ENCODE data around the gene FGF21.
"Not testable (repeated sequence)": the region's sequence is repeated elsewhere in the genome, so short reads cannot be mapped to it uniquely, and the experiment has no call there.

Gene FGF21

GRCh38 chr19:48755084-48755641, at the start of gene FGF21:
FGF21 (plus strand) TSS chr19:48755524; CDS start chr19:48756237, 713 bp downstream.
- H3K4me1 Mint-ChIP-seq (ENCODE audit: low read depth), result peaks cover 27% of the 10 kb centered on the region
- H3K27me3 Mint-ChIP-seq, result peaks cover 75% of the 10 kb centered on the region
- no peaks in the 10 kb centered on the region for H3K9me3 Mint-ChIP-seq
- H3K36me3 Mint-ChIP-seq (ENCODE audit: low read depth), result no peaks in the 10 kb centered on the region
- peak within 1 kb of the TSS; percentile 26 for H3K27ac Mint-ChIP-seq
- no peak within 1 kb of the TSS for H3K4me3 Mint-ChIP-seq
- intact Hi-C loops (cut with micrococcal nuclease), result no loop called here

DNA sequence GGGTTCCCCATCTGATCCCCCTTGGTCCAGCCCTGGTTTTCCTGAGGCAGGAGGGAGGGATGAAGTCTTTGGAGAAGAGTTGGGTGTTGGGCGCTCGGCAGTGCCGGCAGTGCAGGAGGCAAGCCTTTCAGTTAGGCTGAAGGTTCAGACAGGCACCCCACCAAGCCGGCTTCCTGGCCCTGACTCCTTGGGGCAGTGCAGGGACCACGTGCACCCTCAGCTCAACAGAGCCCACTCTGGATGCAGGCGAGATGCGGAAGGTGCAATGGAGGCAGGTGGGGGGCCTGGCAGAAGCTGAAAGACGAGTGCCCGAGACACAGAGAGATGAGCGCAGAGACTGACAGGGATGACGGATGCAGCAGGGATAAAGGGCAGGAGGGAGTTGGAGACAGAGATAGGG, 46.9 kb upstream of the FGF21 start:
- intact Hi-C loops (cut with micrococcal nuclease), result no loop called here
- peaks cover 5% of the 10 kb centered on the region for H3K4me1 Mint-ChIP-seq (ENCODE audit: low read depth)
- no peak overlapping the region for H3K27ac Mint-ChIP-seq
- no peaks in the 10 kb centered on the region for H3K9me3 Mint-ChIP-seq
- peaks cover 3% of the 10 kb centered on the region for H3K27me3 Mint-ChIP-seq
- H3K4me3 Mint-ChIP-seq, result no peak overlapping the region
- no peaks in the 10 kb centered on the region for H3K36me3 Mint-ChIP-seq (ENCODE audit: low read depth)

GRCh38 chr19:48711106-48711662, 44.1 kb upstream of the FGF21 start:
- H3K4me1 Mint-ChIP-seq (ENCODE audit: low read depth), result peaks cover 21% of the 10 kb centered on the region
- H3K4me3 Mint-ChIP-seq, result no peak overlapping the region
- no peaks in the 10 kb centered on the region for H3K9me3 Mint-ChIP-seq
- peaks cover 3% of the 10 kb centered on the region for H3K27me3 Mint-ChIP-seq
- intact Hi-C loops (cut with micrococcal nuclease), result no loop called here
- no peaks in the 10 kb centered on the region for H3K36me3 Mint-ChIP-seq (ENCODE audit: low read depth)
- H3K27ac Mint-ChIP-seq, result no peak overlapping the region

- Mint-ChIP-seq H3K27ac (peak overlapping the region; percentile 78), H3K4me1 (ENCODE audit: low read depth) (peaks cover 21% of the 10 kb centered on the region), H3K4me3 (peak overlapping the region; percentile 77), H3K36me3 (ENCODE audit: low read depth) (no peaks in the 10 kb centered on the region), H3K9me3 (no peaks in the 10 kb centered on the region), H3K27me3 (peaks cover 6% of the 10 kb centered on the region)
- intact Hi-C loops (cut with micrococcal nuclease), result no loop called here
Observed at GRCh38 chr19:48713041-48713863, 42.1 kb upstream of the FGF21 start.

DNA sequence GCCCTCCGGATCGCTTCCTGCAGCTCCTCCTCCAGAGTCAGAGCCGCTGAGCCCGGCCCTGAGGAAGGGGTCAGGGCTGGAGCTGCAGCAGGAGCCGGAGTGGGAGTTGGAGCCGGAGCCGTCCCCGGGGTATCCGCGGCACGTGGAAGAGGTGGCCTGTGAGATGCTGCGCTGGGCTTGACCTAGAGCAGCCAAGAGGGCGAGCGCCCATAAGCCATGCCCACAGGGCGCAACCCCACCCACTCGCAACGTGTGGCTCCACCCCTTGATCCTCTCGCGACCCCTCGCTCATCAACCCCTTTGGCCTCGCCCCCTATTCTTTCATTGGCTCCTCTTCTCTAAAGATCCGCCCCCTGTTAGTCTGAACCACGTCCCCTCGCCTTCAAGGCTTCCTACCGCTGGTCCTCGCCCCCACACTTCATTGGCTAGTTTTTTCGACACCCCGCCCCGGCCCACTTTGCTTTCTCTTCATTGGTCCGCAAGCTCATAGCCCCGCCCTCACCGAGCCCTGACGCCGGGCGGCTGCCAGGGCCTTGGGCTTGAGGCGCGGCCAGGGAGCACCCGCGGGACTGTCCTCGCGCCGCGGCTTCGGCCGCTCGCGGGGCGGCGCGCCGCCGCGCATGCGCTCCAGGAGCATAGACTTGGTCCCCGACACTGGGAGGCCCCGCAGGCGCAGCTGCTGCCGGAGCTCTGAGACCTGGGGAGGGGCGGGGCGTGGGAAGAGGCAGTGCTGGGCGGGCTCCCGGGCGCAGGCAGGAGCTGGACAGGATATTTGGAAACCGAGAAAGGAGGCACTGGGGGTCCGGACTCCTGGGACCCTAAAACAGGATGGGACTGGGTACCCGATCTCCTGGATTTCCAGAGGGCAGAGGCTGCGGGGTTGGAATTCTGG, 41.2 kb upstream of the FGF21 start:
- Mint-ChIP-seq H3K27me3 (peaks cover 10% of the 10 kb centered on the region), H3K4me1 (ENCODE audit: low read depth) (peaks cover 21% of the 10 kb centered on the region), H3K27ac (peak overlapping the region; percentile 78), H3K36me3 (ENCODE audit: low read depth) (no peaks in the 10 kb centered on the region), H3K9me3 (no peaks in the 10 kb centered on the region), H3K4me3 (peak overlapping the region; percentile 77)
- intact Hi-C loops (cut with micrococcal nuclease), result no loop called here

DNA sequence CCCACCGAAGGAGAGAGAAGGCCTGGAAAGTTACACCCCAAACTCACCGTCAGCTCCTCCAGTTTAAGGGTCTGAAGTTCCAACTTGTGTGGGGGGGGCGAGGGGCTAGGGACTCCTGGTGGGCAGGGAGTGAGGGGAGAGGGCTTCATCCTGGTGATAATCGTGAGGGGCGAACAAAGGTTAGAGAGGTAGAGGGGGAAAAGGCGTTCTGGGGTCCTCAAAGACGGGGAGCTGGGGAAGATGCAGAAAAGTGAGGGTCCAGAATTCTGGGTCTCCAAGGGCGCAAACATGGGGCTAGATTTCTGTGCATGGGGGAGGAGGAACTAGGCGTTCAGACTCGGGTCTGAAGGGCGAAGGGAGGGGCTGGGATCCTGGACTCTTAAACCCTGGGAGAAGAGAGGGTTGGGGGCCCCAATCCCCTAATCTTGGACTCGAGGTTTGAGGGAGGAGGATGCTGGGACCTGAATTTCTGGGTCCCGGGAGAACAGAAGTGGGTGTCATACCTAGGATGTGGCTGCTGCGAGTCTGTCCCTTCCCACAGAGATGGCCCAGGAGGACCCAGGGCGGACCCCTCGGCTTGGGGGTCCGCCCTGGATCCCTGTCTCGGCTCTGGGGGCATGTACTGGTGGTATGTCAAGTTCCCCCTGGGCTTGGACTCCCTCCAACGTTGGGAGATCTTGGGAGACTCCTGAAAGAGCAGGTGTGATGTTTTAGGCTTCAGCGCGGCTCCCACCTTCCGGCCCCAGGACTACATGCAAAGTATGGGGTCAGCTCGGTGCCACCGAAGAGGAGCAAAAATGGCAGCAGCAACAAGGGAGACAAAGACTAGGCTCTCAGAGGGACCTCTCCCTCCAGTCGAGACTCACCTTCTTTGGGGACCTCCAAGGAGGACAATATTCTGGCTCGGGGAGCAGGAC, 40.3 kb upstream of the FGF21 start:
- Mint-ChIP-seq H3K4me1 (ENCODE audit: low read depth) (peaks cover 21% of the 10 kb centered on the region), H3K36me3 (ENCODE audit: low read depth) (no peaks in the 10 kb centered on the region), H3K9me3 (no peaks in the 10 kb centered on the region), H3K27ac (peak overlapping the region; percentile 78), H3K4me3 (peak overlapping the region; percentile 77), H3K27me3 (peaks cover 13% of the 10 kb centered on the region)
- intact Hi-C loops (cut with micrococcal nuclease), result no loop called here

- peak overlapping the region; percentile 78 for H3K27ac Mint-ChIP-seq
- intact Hi-C loops (cut with micrococcal nuclease), result no loop called here
- peaks cover 24% of the 10 kb centered on the region for H3K4me1 Mint-ChIP-seq (ENCODE audit: low read depth)
- peaks cover 14% of the 10 kb centered on the region for H3K27me3 Mint-ChIP-seq
- no peaks in the 10 kb centered on the region for H3K36me3 Mint-ChIP-seq (ENCODE audit: low read depth)
- H3K9me3 Mint-ChIP-seq, result no peaks in the 10 kb centered on the region
- H3K4me3 Mint-ChIP-seq, result no peak overlapping the region
Observed at GRCh38 chr19:48715681-48716171, 39.6 kb upstream of the FGF21 start.

- Mint-ChIP-seq H3K27me3 (peaks cover 15% of the 10 kb centered on the region), H3K36me3 (ENCODE audit: low read depth) (no peaks in the 10 kb centered on the region), H3K9me3 (no peaks in the 10 kb centered on the region), H3K4me1 (ENCODE audit: low read depth) (peaks cover 31% of the 10 kb centered on the region), H3K4me3 (no peak overlapping the region), H3K27ac (no peak overlapping the region)
- intact Hi-C loops (cut with micrococcal nuclease), result no loop called here
Observed at GRCh38 chr19:48716562-48717291, 38.6 kb upstream of the FGF21 start.

DNA sequence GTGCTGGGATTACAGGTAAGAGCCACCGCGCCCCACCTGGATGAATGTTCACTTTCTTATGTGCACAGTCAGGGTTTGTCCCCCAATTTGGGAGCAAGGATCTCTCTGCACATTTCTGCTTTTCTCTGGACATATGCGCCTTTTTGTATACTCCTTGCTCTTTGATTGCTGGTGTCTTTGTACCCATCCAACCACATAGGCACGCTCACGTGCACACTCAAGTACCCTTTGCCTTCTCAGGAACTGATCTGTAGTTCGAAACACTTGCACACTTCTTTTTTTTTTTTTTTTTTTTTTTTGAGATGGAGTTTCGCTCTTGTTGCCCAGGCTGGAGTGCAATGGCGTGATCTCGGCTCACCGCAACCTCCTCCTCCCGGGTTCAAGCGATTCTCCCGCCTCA, 37.2 kb upstream of the FGF21 start:
- intact Hi-C loops (cut with micrococcal nuclease); H3K27ac Mint-ChIP-seq; H3K36me3 Mint-ChIP-seq (ENCODE audit: low read depth); H3K4me3 Mint-ChIP-seq; H3K9me3 Mint-ChIP-seq: not testable (repeated sequence)
- H3K27me3 Mint-ChIP-seq, result peaks cover 13% of the 10 kb centered on the region
- peaks cover 30% of the 10 kb centered on the region for H3K4me1 Mint-ChIP-seq (ENCODE audit: low read depth)

DNA sequence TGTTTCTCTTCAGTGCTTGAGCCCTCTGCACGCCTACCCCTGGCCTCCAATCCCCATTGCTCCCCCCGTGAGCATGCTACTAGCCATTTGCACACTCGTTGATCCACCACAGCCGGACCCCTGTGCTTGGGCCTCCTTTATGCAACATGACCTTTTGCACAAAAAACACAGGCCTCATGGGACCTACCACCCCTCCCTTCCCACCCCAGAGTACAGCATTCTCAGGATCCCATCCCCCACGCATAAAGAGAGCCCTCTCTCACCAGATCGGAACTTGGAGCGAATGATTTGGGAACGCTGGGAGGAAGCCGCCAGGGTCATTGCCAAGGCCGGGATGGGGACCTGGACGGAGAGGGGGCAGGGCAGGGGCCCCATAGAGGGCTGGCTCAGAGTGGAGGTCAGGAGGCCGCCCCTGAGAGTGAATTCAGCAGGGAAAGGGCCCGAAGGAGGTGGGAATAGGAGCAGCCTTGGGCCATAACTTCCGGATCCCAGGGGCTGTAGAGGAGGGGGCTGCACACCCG, 36.6 kb upstream of the FGF21 start:
- intact Hi-C loops (cut with micrococcal nuclease), result no loop called here

DNA sequence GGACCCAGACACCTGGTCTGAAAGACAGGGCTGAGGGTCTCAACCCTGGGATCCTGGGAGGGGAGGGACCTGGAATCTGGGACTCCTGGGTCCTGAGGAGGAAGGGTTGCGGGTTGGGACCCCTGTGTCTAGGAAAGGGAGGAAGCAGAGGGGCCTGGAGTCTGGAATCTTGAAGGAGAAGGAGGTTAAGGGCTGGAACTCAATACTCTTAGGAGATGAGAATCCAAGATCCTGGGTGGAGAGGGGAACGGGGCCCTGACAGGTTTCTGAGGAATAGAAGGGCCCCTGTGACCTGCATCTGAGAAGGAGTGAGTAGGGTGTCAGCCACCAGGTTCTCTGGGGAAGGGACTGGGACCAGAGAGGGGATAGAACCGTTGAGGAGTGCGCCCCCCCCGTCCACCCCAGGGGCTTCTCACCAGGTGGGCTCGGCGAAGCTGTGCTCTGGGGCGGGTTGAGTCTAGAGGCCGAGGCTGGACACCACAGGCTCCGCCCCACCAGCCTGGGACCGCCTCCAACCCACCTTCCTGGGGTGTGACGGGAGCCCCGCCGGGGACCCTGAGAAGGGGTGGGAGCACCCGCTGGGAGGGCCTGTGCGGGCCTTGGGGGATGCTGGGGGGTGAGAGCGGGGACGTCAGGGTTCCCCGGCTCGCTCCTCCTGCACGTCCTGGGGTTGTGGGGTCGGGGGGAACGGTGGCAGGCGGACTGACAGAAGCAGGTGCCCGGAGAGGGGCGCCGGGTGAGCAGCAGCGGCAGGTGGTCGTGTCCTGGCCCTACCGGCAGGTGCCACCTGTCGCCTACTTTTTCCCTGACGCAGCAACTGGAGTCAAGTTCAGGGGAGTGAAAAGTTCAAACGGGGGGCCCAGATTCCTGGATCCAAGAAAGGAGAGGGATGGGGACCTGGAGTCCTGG, 35.8 kb upstream of the FGF21 start, which contains the start of gene MAMSTR:
MAMSTR (minus strand) TSS at position 463 of the 909 bp plus-strand sequence. CDS start 694 bp downstream, outside the sequence.
- Mint-ChIP-seq H3K27me3 (peaks cover 12% of the 10 kb centered on the region), H3K9me3 (peaks cover 2% of the 10 kb centered on the region), H3K4me3 (peak within 1 kb of the TSS; percentile 97), H3K27ac (peak within 1 kb of the TSS; percentile 94), H3K36me3 (ENCODE audit: low read depth) (no peaks in the 10 kb centered on the region), H3K4me1 (ENCODE audit: low read depth) (peaks cover 18% of the 10 kb centered on the region)
- intact Hi-C loops (cut with micrococcal nuclease), result no loop called here

More for the DNA sequence above, 36.6 kb upstream of the FGF21 start:
- no peaks in the 10 kb centered on the region for H3K36me3 Mint-ChIP-seq (ENCODE audit: low read depth)
- H3K27me3 Mint-ChIP-seq, result peaks cover 12% of the 10 kb centered on the region
- peak overlapping the region; percentile 42 for H3K27ac Mint-ChIP-seq
- H3K9me3 Mint-ChIP-seq, result no peaks in the 10 kb centered on the region
- H3K4me1 Mint-ChIP-seq (ENCODE audit: low read depth), result peaks cover 23% of the 10 kb centered on the region
- no peak overlapping the region for H3K4me3 Mint-ChIP-seq
